VCaP (cell line): ENCODE results near the gene MAMLD1.

Source experiments
- H3K27ac ChIP-seq: fragments of 450-650 bp; 2 replicates; pipeline ENCODE4 v1.5.1; 2017
- TF ChIP-seq, protein P1 (sequence below): fragments of 450-650 bp; conservative IDR thresholded peaks from 2 replicates; pipeline ENCODE4 v1.5.1; 2017; ENCODE audit warnings: mild to moderate bottlenecking, moderate library complexity

Gene MAMLD1

DNA sequence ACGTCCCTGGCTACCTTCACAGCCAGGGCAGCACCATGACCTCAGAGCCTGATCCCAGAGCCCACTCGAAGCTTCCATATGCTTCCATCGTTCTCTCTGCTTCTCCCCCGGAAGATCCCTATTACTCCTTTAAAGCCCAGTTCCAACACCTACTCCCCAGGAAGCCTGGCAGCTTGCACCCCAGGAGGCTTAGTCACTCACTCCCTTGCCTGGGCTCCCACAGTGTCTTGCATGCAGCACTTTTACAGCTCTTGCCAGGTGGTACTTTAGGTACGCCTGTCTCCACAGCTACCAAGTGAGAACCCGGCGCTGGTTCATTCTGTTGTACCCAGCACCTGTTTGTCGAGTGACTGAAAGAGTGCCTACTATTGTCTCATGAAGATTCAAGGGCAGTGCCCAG is 24.5 kb upstream of the MAMLD1 start:
- TF ChIP-seq, protein P1, sequence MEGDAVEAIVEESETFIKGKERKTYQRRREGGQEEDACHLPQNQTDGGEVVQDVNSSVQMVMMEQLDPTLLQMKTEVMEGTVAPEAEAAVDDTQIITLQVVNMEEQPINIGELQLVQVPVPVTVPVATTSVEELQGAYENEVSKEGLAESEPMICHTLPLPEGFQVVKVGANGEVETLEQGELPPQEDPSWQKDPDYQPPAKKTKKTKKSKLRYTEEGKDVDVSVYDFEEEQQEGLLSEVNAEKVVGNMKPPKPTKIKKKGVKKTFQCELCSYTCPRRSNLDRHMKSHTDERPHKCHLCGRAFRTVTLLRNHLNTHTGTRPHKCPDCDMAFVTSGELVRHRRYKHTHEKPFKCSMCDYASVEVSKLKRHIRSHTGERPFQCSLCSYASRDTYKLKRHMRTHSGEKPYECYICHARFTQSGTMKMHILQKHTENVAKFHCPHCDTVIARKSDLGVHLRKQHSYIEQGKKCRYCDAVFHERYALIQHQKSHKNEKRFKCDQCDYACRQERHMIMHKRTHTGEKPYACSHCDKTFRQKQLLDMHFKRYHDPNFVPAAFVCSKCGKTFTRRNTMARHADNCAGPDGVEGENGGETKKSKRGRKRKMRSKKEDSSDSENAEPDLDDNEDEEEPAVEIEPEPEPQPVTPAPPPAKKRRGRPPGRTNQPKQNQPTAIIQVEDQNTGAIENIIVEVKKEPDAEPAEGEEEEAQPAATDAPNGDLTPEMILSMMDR: no peak

DNA sequence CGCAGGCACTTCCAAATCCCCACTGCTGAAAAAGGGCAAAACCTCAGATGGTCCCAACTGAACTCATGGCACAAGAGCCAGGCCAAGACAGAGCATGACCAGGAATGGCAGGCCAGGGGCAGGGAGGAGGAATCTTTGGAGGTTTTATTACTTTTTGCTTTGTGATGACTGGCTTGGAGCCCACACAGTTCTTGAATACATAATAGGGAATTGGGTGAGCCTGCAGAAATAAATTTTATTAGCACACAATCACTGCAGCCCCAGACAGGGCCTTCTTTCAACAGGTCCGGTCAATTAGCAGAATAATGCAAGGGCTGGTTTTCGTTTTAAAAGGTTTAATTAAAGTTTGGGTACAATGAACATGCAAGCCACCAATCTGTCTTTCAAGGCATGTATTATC is 23.4 kb upstream of the MAMLD1 start:
- H3K27ac ChIP-seq: peak overlapping the region; percentile 13; the same call in 1 of the 2 replicates
- TF ChIP-seq, protein P1: no peak

More for the DNA sequence above, 24.5 kb upstream of the MAMLD1 start:
- H3K27ac ChIP-seq: no peak overlapping the region

DNA sequence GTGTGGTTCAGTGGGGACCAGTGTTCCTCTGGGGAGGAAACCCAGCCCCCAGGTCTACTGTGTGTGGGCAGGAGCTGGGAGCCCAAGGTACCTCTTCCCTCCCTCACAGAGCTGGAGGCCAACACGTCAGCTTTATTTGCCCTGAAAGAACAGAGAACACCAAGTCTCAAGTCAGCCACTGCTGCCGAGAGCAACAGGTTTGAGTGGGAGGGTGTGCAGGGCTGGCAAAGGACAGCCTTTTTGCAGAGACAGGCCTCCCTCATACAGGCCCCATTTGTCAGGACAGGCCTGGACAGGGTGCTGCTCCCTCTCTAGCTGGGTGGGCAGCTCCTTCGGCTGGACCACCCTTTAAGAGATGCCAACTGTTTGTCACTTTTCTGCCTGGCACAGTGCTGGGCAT is 22.8 kb upstream of the MAMLD1 start:
- H3K27ac ChIP-seq: peak overlapping the region; percentile 13; the same call in 1 of the 2 replicates

DNA sequence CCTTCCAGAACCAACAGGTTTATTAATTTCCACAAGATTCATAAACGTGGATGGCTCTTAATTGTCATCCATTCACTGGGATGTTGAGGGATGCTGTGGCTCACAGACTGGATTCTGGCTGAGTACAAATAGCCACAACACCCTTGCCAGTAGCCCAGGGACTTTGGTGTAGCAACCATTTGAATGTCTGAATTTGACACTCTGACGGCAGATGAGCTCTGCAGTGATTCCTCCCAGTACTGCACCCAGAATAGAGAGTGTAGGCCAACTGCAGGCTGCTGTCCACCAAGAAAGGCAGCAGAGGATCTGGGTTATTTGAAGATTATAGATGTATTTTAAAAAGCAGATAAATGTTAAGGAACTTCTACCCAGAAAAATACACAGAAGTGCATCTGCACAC is 15.6 kb upstream of the MAMLD1 start:
- TF ChIP-seq, protein P1: no peak
- H3K27ac ChIP-seq: no peak overlapping the region

DNA sequence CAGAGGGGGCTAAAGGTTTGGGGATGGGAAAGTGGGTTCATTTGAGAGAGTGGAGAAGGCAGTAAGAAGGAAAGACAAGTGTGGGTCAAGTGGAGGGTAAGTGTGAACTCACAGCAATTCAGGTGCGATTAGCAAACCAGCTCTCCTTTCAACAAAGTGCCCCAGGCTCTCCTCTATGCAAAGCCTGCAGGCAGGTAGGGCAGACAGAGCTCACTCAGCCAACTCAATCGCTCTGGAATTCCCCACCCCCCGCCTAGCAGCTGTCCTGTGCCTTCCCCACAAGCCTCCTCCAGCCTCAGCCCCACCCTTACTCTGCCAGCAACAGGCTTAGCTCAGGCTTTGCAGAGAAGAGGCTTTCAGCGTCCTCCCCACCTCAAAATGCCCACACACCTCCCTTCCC is 14.8 kb upstream of the MAMLD1 start:
- H3K27ac ChIP-seq: no peak overlapping the region
- TF ChIP-seq, protein P1: no peak

DNA sequence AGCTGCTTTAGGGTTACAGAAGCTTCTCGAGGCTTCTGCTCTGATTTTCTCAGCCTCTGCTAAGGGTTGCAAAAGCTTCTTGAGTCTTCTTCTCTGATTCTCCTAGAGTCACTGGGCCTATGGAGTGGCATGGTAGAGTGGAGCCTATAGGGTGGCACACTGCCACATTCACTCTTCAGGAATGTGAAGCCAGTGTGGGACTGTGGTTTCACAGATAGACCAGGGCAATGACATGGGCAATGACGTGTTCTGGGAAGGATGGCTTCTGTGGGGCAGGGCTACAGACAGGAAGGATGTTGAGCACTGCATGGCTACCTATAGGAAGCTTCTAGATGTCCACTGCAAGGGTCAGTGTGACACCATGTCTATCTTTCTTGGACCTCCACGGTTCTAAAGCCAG is 11.0 kb upstream of the MAMLD1 start:
- H3K27ac ChIP-seq: no peak overlapping the region
- TF ChIP-seq, protein P1: no peak

DNA sequence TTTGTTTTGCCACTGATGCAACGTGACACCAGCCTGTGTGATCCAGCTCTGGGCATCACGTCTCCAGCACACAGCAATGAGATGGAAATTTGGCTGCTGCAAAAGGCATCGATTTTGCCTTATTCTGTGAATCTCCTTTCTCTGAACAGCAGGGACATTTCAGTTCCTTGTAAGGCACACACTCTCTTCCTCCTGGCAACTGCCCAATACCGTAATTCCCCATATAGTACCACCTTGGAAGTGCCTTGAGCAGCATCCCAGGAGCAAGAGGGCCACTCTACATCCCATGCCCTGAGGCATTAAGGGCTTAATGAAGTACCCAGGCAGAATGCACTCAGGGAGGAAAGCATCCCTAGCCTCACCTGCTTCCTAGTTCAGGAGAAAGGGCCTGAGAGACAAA is 10.5 kb upstream of the MAMLD1 start:
- TF ChIP-seq, protein P1: no peak
- H3K27ac ChIP-seq: no peak overlapping the region

DNA sequence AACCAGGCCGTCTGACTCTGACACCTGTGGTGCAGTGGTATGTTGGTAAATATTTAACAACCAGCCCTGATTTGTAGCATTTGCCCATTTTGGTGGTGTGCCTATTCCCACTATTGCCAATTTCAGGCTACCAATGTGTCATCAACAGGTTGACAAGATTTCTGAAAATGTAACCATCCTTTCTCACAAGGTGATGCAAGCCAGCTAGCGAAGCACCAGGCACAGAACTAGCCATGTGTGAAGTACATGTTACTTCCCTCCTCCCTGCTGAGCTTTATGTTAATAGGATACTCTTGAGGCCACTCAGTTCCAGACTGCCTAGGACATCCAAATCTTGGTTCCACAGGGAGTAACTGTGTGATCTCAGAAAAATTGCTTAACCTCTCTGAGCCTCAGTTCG is 7.2 kb upstream of the MAMLD1 start:
- TF ChIP-seq, protein P1: no peak
- no peak overlapping the region for H3K27ac ChIP-seq
